ENCODE results near the gene LCOR.

- no peak for TF ChIP-seq CTCF (IDR thresholded peaks at IDR 0.05)
- no peak for TF ChIP-seq POLR2A (IDR thresholded peaks at IDR 0.05)
Observed at GRCh38 chr10:97012470-97012869, 180.4 kb downstream of the LCOR start.
